ENCODE measurements around the gene CDH13. TPM values are rescaled to one million over a fixed set of nuclear protein-coding genes. Genes with fewer than 3 reads are reported as not detected.

CDH13 gene
- total RNA-seq, 3 donors from 2014 or later = 4.9 to 11.2 (median 9.8) TPM

- no peak for TF ChIP-seq CTCF (IDR thresholded peaks at IDR 0.05)
- no peaks in the 10 kb centered on the region for H3K36me3 ChIP-seq (ENCODE audit: low read depth)
- H3K4me1 ChIP-seq (ENCODE audit: low read depth) = no peaks in the 10 kb centered on the region
- intact Hi-C loops (cut with DNase I, micrococcal nuclease) = no loop called here
- no peak for DNase-seq
- no peak for ATAC-seq
- H3K4me3 ChIP-seq = no peak overlapping the region
- H3K9me3 ChIP-seq = no peaks in the 10 kb centered on the region
Measured at GRCh38 chr16:82612263-82612662, 14.5 kb upstream of the CDH13 start.

- Histone ChIP-seq H3K4me3 (no peak overlapping the region), H3K36me3 (ENCODE audit: low read depth) (no peaks in the 10 kb centered on the region), H3K4me1 (ENCODE audit: low read depth) (no peaks in the 10 kb centered on the region), H3K9me3 (no peaks in the 10 kb centered on the region)
- TF ChIP-seq CTCF (IDR thresholded peaks at IDR 0.05) = no peak
- no peak for DNase-seq
- intact Hi-C loops (cut with DNase I, micrococcal nuclease) = no loop called here
- no peak for ATAC-seq
Measured at GRCh38 chr16:82616356-82616755, 10.4 kb upstream of the CDH13 start.

GRCh38 chr16:82621781-82622180 lies 5.0 kb upstream of the CDH13 start:
- no peak for TF ChIP-seq CTCF (IDR thresholded peaks at IDR 0.05)
- Histone ChIP-seq H3K4me3 (no peak overlapping the region), H3K36me3 (ENCODE audit: low read depth) (no peaks in the 10 kb centered on the region), H3K9me3 (no peaks in the 10 kb centered on the region), H3K4me1 (ENCODE audit: low read depth) (peaks cover under 1% of the 10 kb centered on the region)
- intact Hi-C loops (cut with DNase I, micrococcal nuclease) = no loop called here
- ATAC-seq (no peak), DNase-seq (no peak)

- no peak overlapping the region for H3K4me3 ChIP-seq
- peaks cover 12% of the 10 kb centered on the region for H3K4me1 ChIP-seq (ENCODE audit: low read depth)
- no peak for ATAC-seq
- intact Hi-C loops (cut with DNase I, micrococcal nuclease) = no loop called here
- no peak for DNase-seq
- H3K36me3 ChIP-seq (ENCODE audit: low read depth) = no peaks in the 10 kb centered on the region
- H3K9me3 ChIP-seq = no peaks in the 10 kb centered on the region
- TF ChIP-seq CTCF (IDR thresholded peaks at IDR 0.05) = no peak
Measured at GRCh38 chr16:82623241-82623640, 3.5 kb upstream of the CDH13 start.

- intact Hi-C loops (cut with DNase I, micrococcal nuclease) = no loop called here
- H3K4me1 ChIP-seq (ENCODE audit: low read depth) = peaks cover 13% of the 10 kb centered on the region
- H3K36me3 ChIP-seq (ENCODE audit: low read depth) = no peaks in the 10 kb centered on the region
- H3K4me3 ChIP-seq = no peak overlapping the region
- H3K9me3 ChIP-seq = no peaks in the 10 kb centered on the region
- no peak for TF ChIP-seq CTCF (IDR thresholded peaks at IDR 0.05)
- DNase-seq = no peak
- no peak for ATAC-seq
Measured at GRCh38 chr16:82625066-82625968, 1.5 kb upstream of the CDH13 start.

Data from mucosa of descending colon (tissue), 3 donors.